DND-41 (cell line): ENCODE measurements around the gene KIF13A.

Experiments
- CTCF ChIP-seq: IDR thresholded peaks from 2 replicates; pipeline ENCODE4 v1.5.1; 2012; ENCODE audit warnings: borderline replicate concordance, low read length, moderate library complexity, mild to moderate bottlenecking; ENCODE audit not compliant: poor library complexity, severe bottlenecking; ENCODE audit errors: extremely low read depth
- EZH2 ChIP-seq: IDR thresholded peaks from 3 replicates; pipeline ENCODE4 v1.6.1; 2012; ENCODE audit warnings: borderline replicate concordance, low read depth, mild to moderate bottlenecking, moderate library complexity, low read length, inconsistent platforms; ENCODE audit not compliant: severe bottlenecking

GRCh38 chr6:17762651-17763050 lies 224.8 kb downstream of the KIF13A start:
- no peak for TF ChIP-seq EZH2
- no peak for TF ChIP-seq CTCF
